HCT116 (cell line): ENCODE data around the gene MAFG. TPM values are rescaled to one million over a fixed set of nuclear protein-coding genes. Genes with fewer than 3 reads are reported as not detected.

ENCODE experiments used
- ATAC-seq: fragments of 200-7000 bp; cut with Tn5 transposase; 2 replicates; pipeline ENCODE4 v1.9.1; 2020; ENCODE audit warnings: mild to moderate bottlenecking, moderate library complexity
- BruUV-seq: library from RNA; stranded (reverse); fragments of 400-500 nt; replicated peaks from 2 replicates; lab custom pipeline; 2021; lab: Mats Ljungman, UMichigan
- CTCF ChIA-PET: fragments of 300-600 bp; sonication (Branson Sonifier 250); formaldehyde crosslinking; loops from one replicate; lab custom pipeline; 2021; ENCODE audit warnings: antibody characterized with exemption; lab: Charles Lee
- POLR2A ChIA-PET: fragments of 300-600, 350-600 bp; sonication (Branson Sonifier 250); formaldehyde crosslinking; loops from one replicate; lab custom pipeline; 2021; ENCODE audit warnings: antibody characterized with exemption; lab: Charles Lee
- RAD21 ChIA-PET, 2 experiments: fragments of 300-600 bp; sonication (Branson Sonifier 250); formaldehyde crosslinking; loops; one replicate each; lab custom pipeline; 2023; ENCODE audit warnings: low total read pairs in 2 of 2; ENCODE audit not compliant: uncharacterized antibody in 2 of 2, unreplicated experiment in 2 of 2, low non-redundant PET in 1 of 2; lab: Charles Lee
- DNase-seq: peaks from one replicate; pipeline ENCODE4 v3.0.0-alpha.2; 2010; ENCODE audit warnings: low read depth, low spot score
- H2AFZ ChIP-seq: fragments of 200-600 bp; shearing (Covaris generic), sonication (generic); 2 replicates; pipeline ENCODE4 v1.6.1; 2017; ENCODE audit warnings: low read depth, mixed run types, mixed read lengths, antibody characterized with exemption, low read length; ENCODE audit not compliant: poor library complexity, severe bottlenecking
- H3K27ac ChIP-seq: 2 replicates; pipeline ENCODE4 v1.5.1; 2012; ENCODE audit warnings: low read depth, low read length
- H3K27me3 ChIP-seq: fragments of 200-600 bp; sonication (generic); 2 replicates; pipeline ENCODE4 v1.6.1; 2016; ENCODE audit warnings: mixed run types, low read length, mixed read lengths; ENCODE audit not compliant: insufficient read depth
- H3K36me3 ChIP-seq, 2 experiments: fragments of 200-500 bp in 1 of 2; fragments of 200-600 bp in 1 of 2; sonication (Bioruptor generic) in 1 of 2; sonication (generic) in 1 of 2; 2 replicates each; pipeline versions ENCODE4 v1.5.1 to v1.6.1; 2014 to 2016; ENCODE audit warnings: low read length in 2 of 2, inconsistent platforms in 1 of 2, mixed read lengths in 1 of 2, mixed run types in 1 of 2; ENCODE audit not compliant: insufficient read depth in 2 of 2, control insufficient read depth in 1 of 2
- H3K4me1 ChIP-seq, 2 experiments: fragments of 200-600 bp in 1 of 2; sonication (generic) in 1 of 2; 2 replicates each; pipeline versions ENCODE4 v1.5.1 to v1.6.1; 2012 to 2017; ENCODE audit warnings: low read length in 2 of 2, inconsistent platforms in 1 of 2, mild to moderate bottlenecking in 1 of 2, mixed read lengths in 1 of 2, mixed run types in 1 of 2, moderate library complexity in 1 of 2; ENCODE audit not compliant: insufficient read depth in 2 of 2, control insufficient read depth in 1 of 2
- H3K4me2 ChIP-seq: fragments of 200-600 bp; sonication (generic); 2 replicates; pipeline ENCODE4 v1.6.1; 2017; ENCODE audit warnings: mixed run types, low read length, mixed read lengths
- H3K4me3 ChIP-seq, 2 experiments: fragments of 200-600 bp in 1 of 2; sonication (generic) in 1 of 2; replicated peaks in 1 of 2; 2 replicates each; pipeline ENCODE4 v1.5.1; 2011 to 2016; ENCODE audit warnings: low read length in 2 of 2, control low read depth in 1 of 2, low read depth in 1 of 2, mild to moderate bottlenecking in 1 of 2, mixed read lengths in 1 of 2, mixed run types in 1 of 2
- H3K79me2 ChIP-seq: fragments of 200-600 bp; sonication (generic); 2 replicates; pipeline ENCODE4 v1.6.1; 2017; ENCODE audit warnings: mild to moderate bottlenecking, mixed run types, low read length, moderate library complexity, mixed read lengths; ENCODE audit not compliant: insufficient read depth
- H3K9ac ChIP-seq: fragments of 200-600 bp; sonication (generic); 2 replicates; pipeline ENCODE4 v1.6.1; 2016; ENCODE audit warnings: low read length, mixed read lengths
- H3K9me2 ChIP-seq: fragments of 200-600 bp; sonication (generic), shearing (Covaris generic); 2 replicates; pipeline ENCODE4 v1.6.1; 2017; ENCODE audit warnings: mixed run types, mild to moderate bottlenecking, moderate library complexity; ENCODE audit not compliant: insufficient read depth
- H3K9me3 ChIP-seq, 2 experiments: fragments of 200-500 bp in 1 of 2; fragments of 200-600 bp in 1 of 2; sonication (Bioruptor generic) in 1 of 2; sonication (generic) in 1 of 2; 2 replicates each; pipeline ENCODE4 v1.6.1; 2014 to 2017; ENCODE audit warnings: low read length in 2 of 2, mixed read lengths in 2 of 2, inconsistent platforms in 1 of 2, low read depth in 1 of 2, mild to moderate bottlenecking in 1 of 2, mixed run types in 1 of 2, moderate library complexity in 1 of 2; ENCODE audit not compliant: control insufficient read depth in 1 of 2, insufficient read depth in 1 of 2
- H4K20me1 ChIP-seq: fragments of 200-600 bp; sonication (generic), shearing (Covaris generic); 2 replicates; pipeline ENCODE4 v1.6.1; 2017; ENCODE audit warnings: mixed run types, mild to moderate bottlenecking, moderate library complexity; ENCODE audit not compliant: insufficient read depth
- ELF1 ChIP-seq: IDR thresholded peaks from 2 replicates; pipeline ENCODE4 v1.6.1; 2012; ENCODE audit warnings: low read depth, borderline replicate concordance
- EZH2 ChIP-seq: fragments of 200-600 bp; sonication (generic); IDR thresholded peaks from 2 replicates; pipeline ENCODE4 v1.6.1; 2017; ENCODE audit warnings: antibody characterized with exemption, mixed run types
- EZH2phosphoT487 ChIP-seq: fragments of 200-600 bp; IDR thresholded peaks from 2 replicates; pipeline ENCODE4 v1.6.1; 2018; ENCODE audit warnings: antibody characterized with exemption, borderline replicate concordance
- FOSL1 ChIP-seq: IDR thresholded peaks from 2 replicates; pipeline ENCODE4 v1.6.1; 2012; ENCODE audit warnings: low read depth
- JUND ChIP-seq: IDR thresholded peaks from 2 replicates; pipeline ENCODE4 v1.6.1; 2012
- POLR2A ChIP-seq: IDR thresholded peaks from 2 replicates; pipeline ENCODE4 v1.7.0; 2011; ENCODE audit warnings: borderline replicate concordance; ENCODE audit not compliant: insufficient read depth, insufficient read length; ENCODE audit errors: extremely low read depth
- POLR2AphosphoS5 ChIP-seq: IDR thresholded peaks from 2 replicates; pipeline ENCODE4 v1.6.1; 2011; ENCODE audit warnings: mild to moderate bottlenecking, low read depth, low read length, moderate library complexity
- YY1 ChIP-seq: IDR thresholded peaks from 2 replicates; pipeline ENCODE4 v1.6.1; 2011; ENCODE audit warnings: low read length, low read depth, moderate library complexity, mild to moderate bottlenecking; ENCODE audit not compliant: insufficient replicate concordance; ENCODE audit errors: extremely low read depth
- ZFX ChIP-seq: fragments of 450-650 bp; IDR thresholded peaks from 2 replicates; pipeline ENCODE4 v1.6.1; 2017
- intact Hi-C: fragments of 100-400 bp; cut with micrococcal nuclease; formaldehyde crosslinking; loops from 2 replicates; pipeline ENCODE4 v1.10.0; 2022
- total RNA-seq: library from RNA; stranded (reverse); gene quantifications from one replicate; pipeline ENCODE4 v1.2.1, GENCODE V29; 2021; ENCODE audit not compliant: unreplicated experiment
- TF ChIP-seq, protein P1 (sequence below): IDR thresholded peaks from 2 replicates; pipeline ENCODE4 v1.6.1; 2012
- TF ChIP-seq, protein P2 (sequence below): IDR thresholded peaks from 2 replicates; pipeline ENCODE4 v1.6.1; 2012
- TF ChIP-seq, protein P3 (sequence below): IDR thresholded peaks from 2 replicates; pipeline ENCODE4 v1.6.1; 2012; ENCODE audit warnings: low read depth

MAFG gene
- total RNA-seq, 1 experiment from 2014 or later = 46.8 TPM

DNA sequence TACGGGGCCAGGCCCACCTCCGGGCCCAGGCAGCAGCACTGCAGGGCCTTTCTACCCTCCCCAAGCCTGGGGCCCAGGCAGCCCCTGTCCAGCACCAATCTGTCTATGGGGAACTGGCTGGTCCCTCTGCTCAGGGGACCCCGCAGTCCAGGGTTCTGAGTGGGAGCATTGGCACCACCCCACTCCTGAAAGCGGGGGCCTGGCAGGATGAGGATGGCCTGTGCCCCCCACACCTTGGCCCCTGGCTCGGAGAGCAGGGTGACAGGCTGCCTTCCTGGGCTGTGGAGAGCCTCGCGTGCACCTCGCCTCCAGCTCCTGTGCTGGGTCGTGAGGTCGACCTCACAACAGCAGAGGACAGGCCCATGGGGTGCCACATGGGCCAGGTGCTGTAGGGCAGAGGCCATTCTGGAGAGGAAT is 24.1 kb downstream of the MAFG start:
- H3K36me3 ChIP-seq = peaks cover 0 to 25% of the 10 kb centered on the region in 2 experiments; a peak in 2 of 4 replicates
- no peak for ATAC-seq
- CTCF ChIA-PET = no interaction called here

DNA sequence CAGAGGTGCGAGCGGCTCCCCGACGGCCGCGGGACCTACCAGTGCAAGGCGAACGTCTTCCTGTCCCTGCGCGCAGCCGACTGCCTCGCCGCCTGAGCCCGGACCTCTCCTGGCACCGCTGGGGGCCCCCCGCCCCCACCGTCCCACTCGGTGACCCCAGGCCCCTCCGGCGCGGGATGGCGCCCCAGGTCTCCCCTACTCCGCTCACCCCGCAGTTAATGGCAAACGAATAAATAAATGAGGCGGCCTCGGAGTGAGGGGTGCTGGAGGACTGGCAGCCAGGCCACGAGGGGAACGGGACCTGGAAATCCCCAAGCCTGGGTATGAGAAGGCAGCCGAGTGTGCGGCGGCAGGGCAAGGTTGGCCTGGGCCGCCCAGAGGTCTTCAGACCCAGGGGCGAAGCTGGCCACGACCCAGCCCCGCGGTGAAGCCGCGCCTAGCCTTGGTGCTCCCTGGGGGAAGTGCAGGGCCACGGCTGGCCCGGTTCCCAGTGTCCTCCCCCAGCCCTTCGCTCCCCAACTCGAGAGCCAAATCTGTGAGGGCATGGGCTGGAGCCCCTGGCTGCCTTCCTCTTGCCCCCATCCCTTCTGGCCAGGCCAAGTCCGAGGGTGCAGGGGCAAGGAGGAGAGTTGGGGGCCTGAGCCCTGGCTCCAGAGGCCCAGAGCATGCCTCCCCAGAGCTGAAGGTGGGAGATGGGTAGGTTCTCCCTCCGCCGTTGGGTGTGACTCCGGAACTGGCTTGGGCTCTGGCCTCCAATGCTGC is 24.7 kb downstream of the MAFG start:
- no peak for DNase-seq
- Histone ChIP-seq H2AFZ (no peak overlapping the region), H3K9me2 (no peaks in the 10 kb centered on the region), H3K36me3 (peaks cover 0 to 21% of the 10 kb centered on the region in 2 experiments; a peak in 1 of 4 replicates), H3K9me3 (no peaks in the 10 kb centered on the region), H3K4me2 (peak overlapping the region; percentile 50), H3K27ac (peak overlapping the region; percentile 10; the same call in 1 of the 2 replicates), H3K4me1 (peaks cover 17 to 37% of the 10 kb centered on the region in 2 experiments), H3K4me3 (no peak overlapping the region), H3K79me2 (no peaks in the 10 kb centered on the region; the same call in 1 of the 2 replicates), H3K27me3 (no peaks in the 10 kb centered on the region), H4K20me1 (no peaks in the 10 kb centered on the region), H3K9ac (peak overlapping the region; percentile 16; the same call in 1 of the 2 replicates)
- intact Hi-C loops = no loop called here
- no peak for ATAC-seq
- ChIA-PET CTCF (no interaction called here), RAD21 (no interaction called here), POLR2A (no interaction called here)
- no TSS peak for BruUV-seq
- TF ChIP-seq, protein P1, sequence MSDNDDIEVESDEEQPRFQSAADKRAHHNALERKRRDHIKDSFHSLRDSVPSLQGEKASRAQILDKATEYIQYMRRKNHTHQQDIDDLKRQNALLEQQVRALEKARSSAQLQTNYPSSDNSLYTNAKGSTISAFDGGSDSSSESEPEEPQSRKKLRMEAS = no peak
- no peak for TF ChIP-seq EZH2
- no peak for TF ChIP-seq EZH2phosphoT487
- TF ChIP-seq, protein P2, sequence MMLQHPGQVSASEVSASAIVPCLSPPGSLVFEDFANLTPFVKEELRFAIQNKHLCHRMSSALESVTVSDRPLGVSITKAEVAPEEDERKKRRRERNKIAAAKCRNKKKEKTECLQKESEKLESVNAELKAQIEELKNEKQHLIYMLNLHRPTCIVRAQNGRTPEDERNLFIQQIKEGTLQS = no peak
- TF ChIP-seq YY1 = no peak
- no peak for TF ChIP-seq ELF1
- no peak for TF ChIP-seq POLR2A
- TF ChIP-seq FOSL1 = no peak
- no peak for TF ChIP-seq JUND
- TF ChIP-seq, protein P3, sequence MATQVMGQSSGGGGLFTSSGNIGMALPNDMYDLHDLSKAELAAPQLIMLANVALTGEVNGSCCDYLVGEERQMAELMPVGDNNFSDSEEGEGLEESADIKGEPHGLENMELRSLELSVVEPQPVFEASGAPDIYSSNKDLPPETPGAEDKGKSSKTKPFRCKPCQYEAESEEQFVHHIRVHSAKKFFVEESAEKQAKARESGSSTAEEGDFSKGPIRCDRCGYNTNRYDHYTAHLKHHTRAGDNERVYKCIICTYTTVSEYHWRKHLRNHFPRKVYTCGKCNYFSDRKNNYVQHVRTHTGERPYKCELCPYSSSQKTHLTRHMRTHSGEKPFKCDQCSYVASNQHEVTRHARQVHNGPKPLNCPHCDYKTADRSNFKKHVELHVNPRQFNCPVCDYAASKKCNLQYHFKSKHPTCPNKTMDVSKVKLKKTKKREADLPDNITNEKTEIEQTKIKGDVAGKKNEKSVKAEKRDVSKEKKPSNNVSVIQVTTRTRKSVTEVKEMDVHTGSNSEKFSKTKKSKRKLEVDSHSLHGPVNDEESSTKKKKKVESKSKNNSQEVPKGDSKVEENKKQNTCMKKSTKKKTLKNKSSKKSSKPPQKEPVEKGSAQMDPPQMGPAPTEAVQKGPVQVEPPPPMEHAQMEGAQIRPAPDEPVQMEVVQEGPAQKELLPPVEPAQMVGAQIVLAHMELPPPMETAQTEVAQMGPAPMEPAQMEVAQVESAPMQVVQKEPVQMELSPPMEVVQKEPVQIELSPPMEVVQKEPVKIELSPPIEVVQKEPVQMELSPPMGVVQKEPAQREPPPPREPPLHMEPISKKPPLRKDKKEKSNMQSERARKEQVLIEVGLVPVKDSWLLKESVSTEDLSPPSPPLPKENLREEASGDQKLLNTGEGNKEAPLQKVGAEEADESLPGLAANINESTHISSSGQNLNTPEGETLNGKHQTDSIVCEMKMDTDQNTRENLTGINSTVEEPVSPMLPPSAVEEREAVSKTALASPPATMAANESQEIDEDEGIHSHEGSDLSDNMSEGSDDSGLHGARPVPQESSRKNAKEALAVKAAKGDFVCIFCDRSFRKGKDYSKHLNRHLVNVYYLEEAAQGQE = no peak

More for the DNA sequence above, 24.1 kb downstream of the MAFG start:
- TF ChIP-seq, protein P2 = no peak
- TF ChIP-seq ZFX = no peak
- no peak for TF ChIP-seq POLR2A
- TF ChIP-seq POLR2AphosphoS5 = no peak
- TF ChIP-seq YY1 = no peak
- TF ChIP-seq, all 23 proteins: peak for 0
- no peaks in the 10 kb centered on the region for H3K9me3 ChIP-seq
- no peak for DNase-seq
- H3K79me2 ChIP-seq = no peaks in the 10 kb centered on the region; the same call in 1 of the 2 replicates
- POLR2A ChIA-PET = no interaction called here
- no peak overlapping the region for H3K9ac ChIP-seq
- no peaks in the 10 kb centered on the region for H4K20me1 ChIP-seq
- peak overlapping the region; percentile 0; the same call in 1 of the 2 replicates for H3K27ac ChIP-seq
- RAD21 ChIA-PET = no interaction called here
- H3K9me2 ChIP-seq = no peaks in the 10 kb centered on the region
- H3K4me1 ChIP-seq = peaks cover 11 to 31% of the 10 kb centered on the region in 2 experiments
- H3K4me2 ChIP-seq = no peak overlapping the region
- H3K27me3 ChIP-seq = no peaks in the 10 kb centered on the region
- no peak overlapping the region for H3K4me3 ChIP-seq
- intact Hi-C loops = no loop called here
- H2AFZ ChIP-seq = no peak overlapping the region
- no TSS peak for BruUV-seq
